SU-DHL-6 (cell line): ENCODE results near the gene SMOC2.

Experiments
- CTCF ChIP-seq: fragments of 200-600 bp; sonication (generic); IDR thresholded peaks from one replicate; pipeline ENCODE4 v1.5.1; 2017; ENCODE audit warnings: antibody characterized with exemption, mild to moderate bottlenecking, low read length, moderate library complexity; ENCODE audit not compliant: insufficient read depth, poor library complexity, severe bottlenecking
- EZH2phosphoT487 ChIP-seq: fragments of 200-600 bp; sonication (generic), shearing (Covaris generic); conservative IDR thresholded peaks from 2 replicates; pipeline ENCODE4 v1.6.1; 2018; ENCODE audit warnings: mild to moderate bottlenecking, antibody characterized with exemption, low read length, moderate library complexity, mixed read lengths

DNA sequence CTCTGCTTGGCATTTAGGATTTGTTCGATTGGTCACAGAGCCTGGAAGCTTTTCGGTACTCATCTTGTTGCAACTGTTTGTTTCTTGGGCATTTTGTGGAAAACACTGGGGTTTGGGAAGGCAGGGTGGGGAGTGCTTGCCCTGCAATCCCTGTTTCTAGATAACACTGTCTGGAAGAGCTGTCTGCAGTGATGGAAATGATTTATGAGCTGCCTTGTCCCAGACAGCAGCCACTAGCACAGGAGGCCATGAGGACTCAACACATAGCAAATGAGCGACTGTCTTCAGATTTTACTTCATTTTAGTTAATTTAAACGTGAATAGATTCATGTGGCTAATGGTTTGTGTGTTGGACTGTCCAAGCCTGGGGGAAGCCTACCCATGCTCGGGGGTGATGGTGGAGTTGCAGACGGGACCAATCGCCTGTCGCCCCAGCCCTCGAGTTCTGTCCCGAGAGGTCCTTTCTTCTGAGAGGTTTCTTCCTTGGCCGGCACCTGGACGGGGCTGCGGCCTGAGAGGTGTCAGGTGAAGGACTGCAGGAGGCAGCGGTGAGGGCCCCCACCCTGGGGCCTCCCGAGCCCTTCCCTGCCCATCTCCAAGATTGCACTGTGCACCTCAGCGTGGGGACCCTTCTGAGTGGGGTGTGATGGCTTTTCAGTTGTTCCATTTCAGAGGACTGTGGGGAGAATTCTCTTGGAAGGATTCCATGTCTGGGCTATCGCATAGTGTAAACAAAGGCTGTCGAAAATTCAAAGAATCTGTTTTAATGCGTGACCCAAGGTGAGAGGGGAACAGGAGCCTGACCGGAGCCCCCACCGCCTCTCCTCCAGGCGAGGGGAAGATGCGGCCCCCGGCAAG, 55.4 kb downstream of the SMOC2 start:
- TF ChIP-seq CTCF (no peak), EZH2phosphoT487 (no peak)
